CD4-positive, alpha-beta T cell treated with Interleukin-12 subunit alpha and Interleukin-12 subunit beta, for 1 hour (primary cell): ENCODE measurements around the gene MECP2.

ENCODE experiments used
- DNase-seq: peaks from one replicate; pipeline ENCODE4 v3.0.0-alpha.2; 2020

MECP2 gene

DNA sequence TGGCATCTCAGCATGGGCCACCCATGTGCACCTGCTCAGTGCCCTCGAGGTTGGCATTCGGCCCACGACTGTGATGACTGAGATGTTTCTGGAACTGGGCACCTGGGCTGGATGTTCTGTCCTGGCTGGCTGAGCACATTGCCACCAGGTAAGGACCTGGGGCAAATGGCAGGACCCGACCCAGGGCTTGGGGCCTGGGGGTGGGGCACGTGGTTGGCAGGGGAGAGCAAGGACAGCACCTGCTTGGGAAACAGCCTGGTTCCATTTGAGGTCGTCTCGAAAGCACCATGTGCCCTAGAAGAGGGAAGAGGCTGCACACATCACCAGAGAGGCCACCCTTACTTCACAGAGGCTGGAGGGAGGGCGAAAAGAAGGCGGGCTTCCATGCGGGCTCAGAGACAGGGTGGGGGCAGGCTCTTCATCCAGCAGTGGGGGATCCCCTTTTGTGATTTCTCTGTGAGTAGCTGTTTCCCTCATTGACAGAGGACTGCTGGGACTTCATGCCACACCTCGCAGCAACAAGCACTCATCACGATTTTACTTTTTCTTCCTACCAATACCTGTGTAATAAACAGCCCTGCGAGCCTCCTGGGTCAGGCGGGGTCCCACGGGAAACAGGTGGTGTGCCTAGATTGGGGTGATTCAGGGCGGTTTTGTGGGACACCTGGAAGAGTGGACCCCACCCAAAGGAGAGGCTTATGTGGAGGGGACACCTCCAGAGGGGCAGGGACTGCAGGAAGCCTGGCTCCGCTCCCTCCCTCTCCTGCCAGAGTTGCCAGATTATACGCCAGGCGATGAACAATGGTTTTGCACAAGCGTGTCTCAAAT is 113.0 kb downstream of the MECP2 start:
- peak; percentile 62 for DNase-seq

DNA sequence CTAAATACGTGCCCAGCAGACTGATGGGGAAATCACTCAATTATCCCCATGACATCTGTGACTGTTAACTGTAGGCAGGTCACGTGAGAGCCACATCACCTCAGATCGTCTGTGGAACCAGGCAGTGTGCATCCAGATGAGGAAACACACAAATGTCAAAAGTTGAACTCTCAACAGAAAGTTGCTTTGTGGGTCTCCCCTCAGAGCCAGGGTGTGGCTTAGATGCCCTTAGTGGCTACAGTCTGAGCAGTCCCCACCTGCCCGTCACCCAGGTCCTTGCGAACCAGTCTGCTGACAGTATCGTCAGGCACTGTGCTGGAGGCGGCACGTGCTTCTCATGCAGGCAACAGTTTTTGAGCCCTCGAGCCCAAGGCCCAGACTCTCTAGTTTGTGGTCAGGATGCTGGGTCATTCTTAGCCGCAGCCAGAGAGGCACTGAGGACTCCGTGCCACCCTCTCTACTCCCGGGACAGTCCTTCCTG is 114.2 kb downstream of the MECP2 start:
- DNase-seq, result no peak

DNA sequence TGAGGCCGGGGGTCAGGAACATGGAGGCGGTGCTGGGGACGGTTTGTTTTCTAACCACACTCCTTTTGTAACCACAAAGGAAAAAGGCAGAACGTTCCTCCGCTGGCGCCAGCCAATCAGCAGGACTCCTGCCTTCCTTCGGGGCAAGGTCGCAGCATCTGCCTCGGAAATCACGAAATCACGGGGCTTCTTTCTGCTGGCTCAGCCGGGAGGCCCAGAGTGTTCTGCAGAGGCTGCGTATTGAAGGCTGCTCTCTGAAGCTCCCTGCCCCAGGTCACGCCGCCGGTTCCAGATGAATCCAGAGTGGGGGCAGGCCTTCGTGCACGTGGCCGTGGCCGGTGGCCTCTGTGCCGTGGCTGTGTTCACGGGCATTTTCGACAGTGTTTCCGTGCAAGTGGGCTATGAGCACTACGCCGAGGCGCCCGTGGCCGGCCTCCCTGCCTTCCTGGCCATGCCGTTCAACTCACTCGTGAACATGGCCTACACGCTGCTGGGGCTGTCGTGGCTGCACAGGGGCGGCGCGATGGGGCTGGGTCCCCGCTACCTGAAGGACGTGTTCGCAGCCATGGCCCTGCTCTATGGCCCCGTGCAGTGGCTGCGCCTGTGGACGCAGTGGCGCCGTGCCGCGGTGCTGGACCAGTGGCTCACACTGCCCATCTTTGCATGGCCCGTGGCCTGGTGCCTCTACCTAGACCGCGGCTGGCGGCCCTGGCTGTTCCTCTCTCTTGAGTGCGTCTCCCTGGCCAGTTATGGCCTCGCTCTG is 115.6 kb downstream of the MECP2 start:
- peak; percentile 73 for DNase-seq

DNA sequence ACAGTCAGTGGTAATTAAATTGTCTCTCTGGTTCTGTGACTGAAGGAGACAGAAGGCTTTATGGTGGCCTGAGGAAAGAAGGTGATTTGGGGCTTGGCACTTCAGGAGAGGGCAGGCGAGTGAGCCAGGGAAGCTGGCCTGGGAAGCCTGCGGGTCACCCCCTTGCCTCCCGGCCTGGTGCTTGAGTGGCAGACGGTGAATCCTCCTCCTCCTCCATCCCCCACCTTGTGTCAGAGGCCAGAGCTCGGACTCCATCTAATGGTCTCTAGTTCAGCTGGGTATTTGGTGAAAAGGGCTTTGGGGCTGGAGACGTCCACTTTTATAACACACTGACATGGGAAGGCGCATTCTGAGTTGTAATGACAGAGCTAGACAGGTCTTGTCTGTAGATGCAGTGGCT is 116.3 kb downstream of the MECP2 start:
- no peak for DNase-seq

DNA sequence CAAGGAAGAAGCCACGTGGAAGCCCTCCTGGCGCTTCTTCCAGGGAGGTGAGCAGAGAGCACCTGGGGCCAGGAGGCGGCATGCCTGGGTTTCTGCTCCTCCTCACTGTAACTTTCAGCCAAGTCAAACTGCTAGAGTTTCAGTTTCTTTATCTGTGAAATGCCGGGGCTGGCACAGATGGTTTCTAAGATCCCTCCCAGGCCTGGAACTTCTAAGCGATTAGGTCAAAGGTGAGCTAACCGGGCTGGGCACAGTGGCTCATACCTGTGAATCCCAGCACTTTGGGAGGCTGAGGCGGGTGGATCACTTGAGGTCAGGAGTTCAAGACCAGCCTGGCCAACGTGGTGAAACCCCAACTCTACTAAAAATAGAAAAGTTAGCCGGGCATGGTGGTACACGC is 117.1 kb downstream of the MECP2 start:
- peak; percentile 37 for DNase-seq

DNA sequence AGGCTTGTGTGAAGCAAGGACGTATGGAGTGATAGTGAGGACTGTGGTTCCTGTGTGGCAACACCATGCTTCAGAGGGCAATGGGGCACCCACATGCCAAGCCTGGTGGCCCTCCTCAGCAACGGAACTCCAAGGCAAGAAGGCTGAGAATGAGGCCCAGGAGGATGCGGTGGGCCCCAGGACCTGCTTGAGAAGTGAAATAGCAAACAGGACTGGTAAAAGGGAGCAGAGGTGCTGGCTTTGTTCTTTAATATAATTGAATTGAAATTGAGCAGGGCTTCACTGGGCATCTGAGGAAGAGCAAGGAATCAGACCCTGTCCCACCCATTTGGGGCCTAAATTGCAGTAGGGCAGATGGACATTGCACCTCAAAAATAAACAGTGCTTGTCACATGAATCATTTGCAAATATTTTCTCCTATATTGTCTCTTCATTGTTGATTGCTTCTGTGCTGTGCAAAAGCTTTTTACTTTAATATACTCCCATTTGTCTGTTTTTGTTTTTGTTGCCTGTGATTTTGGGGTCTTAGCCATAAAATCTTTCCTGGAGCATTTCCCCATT is 122.7 kb downstream of the MECP2 start:
- no peak for DNase-seq

DNA sequence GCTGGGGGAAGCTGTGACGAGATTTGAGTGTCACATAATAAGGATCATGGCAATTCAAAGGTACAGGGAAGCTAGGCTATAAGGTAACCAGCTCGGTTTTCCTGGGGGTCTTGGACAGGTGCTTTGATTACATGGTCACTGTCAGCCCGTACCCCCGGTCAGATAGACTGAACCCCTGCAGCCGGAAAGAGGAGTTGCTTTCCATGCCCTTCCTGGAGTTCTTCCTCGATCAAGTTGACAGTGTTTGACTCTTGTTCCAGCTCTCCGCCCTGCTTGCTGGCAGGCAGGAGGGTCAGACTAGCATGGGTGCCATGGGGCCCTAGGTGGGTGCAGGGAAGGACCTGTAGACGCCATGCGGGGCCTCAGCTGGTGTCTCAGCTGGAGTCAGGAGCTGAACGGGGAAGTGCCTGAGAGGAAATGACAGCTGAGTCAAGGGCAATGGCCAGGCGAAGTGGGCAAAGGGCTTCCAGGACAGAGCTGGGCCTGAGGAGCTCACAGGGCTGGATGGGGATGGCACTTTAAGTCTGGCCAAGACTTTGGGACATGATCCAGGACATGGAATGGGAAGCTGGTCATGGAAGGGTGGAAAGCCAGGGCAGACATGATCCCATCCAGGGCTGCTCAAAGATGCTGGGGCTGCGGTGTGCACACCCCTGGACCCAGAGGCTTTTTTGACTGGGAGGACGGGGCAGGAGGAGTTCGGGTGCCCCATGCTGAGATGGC is 123.4 kb downstream of the MECP2 start:
- no peak for DNase-seq

DNA sequence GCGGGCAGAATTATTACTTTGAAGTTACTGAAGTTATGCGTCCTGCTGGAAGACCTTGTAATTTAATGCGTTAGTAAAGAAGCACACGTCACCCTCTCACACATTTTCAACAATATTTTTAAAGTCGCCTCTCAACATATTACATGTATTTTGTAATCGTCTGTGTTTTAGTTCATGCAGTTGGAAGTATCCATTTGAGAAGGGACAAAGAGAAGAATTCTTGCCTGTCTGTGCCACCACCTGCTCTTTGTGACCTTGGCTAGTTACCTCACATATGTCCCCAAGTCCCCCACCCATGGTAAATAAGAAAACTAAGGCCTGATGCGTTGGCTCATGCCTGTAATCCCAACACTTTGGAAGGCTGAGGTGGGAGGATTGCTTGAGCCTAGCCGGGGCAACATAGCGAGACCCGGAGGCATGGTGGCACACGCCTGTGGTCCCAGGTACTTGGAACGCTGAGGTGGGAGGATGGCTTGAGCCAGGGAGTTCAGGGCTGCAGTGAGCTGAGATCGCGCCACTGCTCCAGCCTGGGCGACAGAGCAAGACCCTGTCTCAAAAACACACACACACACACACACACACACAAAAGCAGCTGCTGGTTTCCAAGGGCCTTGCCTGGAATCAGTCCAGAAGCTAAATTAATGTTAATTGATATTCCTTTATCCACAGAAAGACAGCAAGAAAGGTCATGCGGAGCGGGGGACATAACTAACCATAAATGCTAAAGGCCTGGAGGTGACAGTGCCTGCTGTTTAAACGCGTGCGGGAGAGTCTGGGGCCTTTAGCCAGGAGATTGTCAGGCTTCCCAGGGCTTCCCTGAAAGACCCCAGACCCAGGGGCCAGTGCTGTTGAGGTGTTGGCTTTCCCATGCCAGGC is 124.2 kb downstream of the MECP2 start:
- DNase-seq, result no peak

DNA sequence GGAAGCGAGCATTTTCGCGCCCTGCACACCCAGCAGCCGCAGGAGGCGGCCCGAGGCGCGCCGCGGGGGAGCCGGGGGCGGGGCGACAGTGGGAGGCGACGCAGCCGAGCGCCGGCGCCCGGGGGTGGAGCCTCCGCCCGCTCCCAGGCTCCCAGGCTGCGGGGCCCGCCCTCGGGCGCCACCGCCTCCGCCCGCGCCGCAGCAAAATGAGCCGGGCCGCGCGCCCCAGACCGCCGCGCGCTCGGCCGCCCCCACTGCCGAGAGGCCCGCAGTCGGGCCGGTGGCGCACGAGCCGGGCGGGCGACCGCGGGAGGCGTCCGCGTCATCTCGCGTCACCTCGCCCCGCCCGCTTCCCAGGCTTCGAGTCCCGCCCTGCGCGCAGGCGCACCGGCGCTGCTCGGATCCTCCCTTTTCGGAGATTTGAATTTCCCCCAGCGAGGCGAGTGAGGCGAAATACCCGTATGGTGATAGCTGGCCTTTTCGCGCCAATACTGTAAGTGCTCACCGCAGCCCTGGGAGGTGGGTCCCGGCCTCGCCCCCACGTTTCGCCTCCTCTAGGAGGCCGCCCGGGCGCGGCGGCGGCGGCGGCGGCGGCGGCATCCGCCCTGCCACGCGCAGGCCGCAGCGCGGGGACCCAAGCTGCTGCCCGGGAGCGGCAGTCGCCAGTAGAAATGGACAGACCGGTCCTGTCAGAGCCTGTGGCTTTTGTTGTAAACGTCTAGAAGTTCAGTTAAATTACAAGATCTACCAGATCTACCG is 125.0 kb downstream of the MECP2 start, which contains the start of gene TMEM187:
TSS of gene TMEM187 (plus strand) at position 387 of the 759 bp plus-strand sequence. CDS start 9,309 bp downstream, outside the sequence.
- peak; percentile 90 for DNase-seq
